Esophagus squamous epithelium (tissue), 5 donors: ENCODE measurements around the gene NRCAM. TPM values are rescaled to one million over a fixed set of nuclear protein-coding genes. Genes with fewer than 3 reads are reported as not detected.

Experiments used
- DNase-seq: peaks from one replicate; lab custom pipeline; 2025; lab: John Stamatoyannopoulos, UW
- H3K27ac ChIP-seq, 4 donors: fragments of 200-600 bp; sonication (generic); one replicate each; pipeline ENCODE4 v1.5.1; 2016 to 2019; ENCODE audit warnings: mild to moderate bottlenecking in 1 of 4
- H3K27me3 ChIP-seq, 4 donors: fragments of 200-600 bp; sonication (generic); 1 replicate in 3 of 4; 2 replicates in 1 of 4; pipeline versions ENCODE4 v1.5.1 to v1.6.0; 2017 to 2021; ENCODE audit warnings: antibody characterized with exemption in 1 of 4
- H3K36me3 ChIP-seq, 3 donors: fragments of 200-600 bp; sonication (generic); one replicate each; pipeline ENCODE4 v1.5.1; 2016 to 2019
- H3K4me1 ChIP-seq, 3 donors: fragments of 200-600 bp; sonication (generic); one replicate each; pipeline ENCODE4 v1.5.1; 2017 to 2019
- H3K4me3 ChIP-seq, 4 donors: fragments of 200-600 bp; sonication (generic); 1 replicate in 3 of 4; 2 replicates in 1 of 4; pipeline ENCODE4 v1.5.1; 2016 to 2019; ENCODE audit warnings: mild to moderate bottlenecking in 2 of 4, moderate library complexity in 1 of 4
- H3K9me3 ChIP-seq, 3 donors: fragments of 200-600 bp; sonication (generic); one replicate each; pipeline ENCODE4 v1.5.1; 2016 to 2019
- POLR2A ChIP-seq, 4 donors: fragments of 450-650 bp; IDR thresholded peaks; one replicate each; pipeline ENCODE4 v1.6.1; 2017; ENCODE audit warnings: antibody characterized with exemption in 4 of 4, mild to moderate bottlenecking in 4 of 4, moderate library complexity in 3 of 4
- WGBS, 2 donors: methylation state at CpG; one replicate each; pipeline ENCODE4 v1.1.5; 2018; 5-methylcytosine and 5-hydroxymethylcytosine counted together
- intact Hi-C: fragments of 100-400 bp; cut with DNase I; formaldehyde crosslinking; loops from one replicate; pipeline ENCODE4 v1.15.0; 2022
- total RNA-seq, 4 donors: library from RNA; depleted of rRNA; stranded (reverse); fragments of >200 nt; gene quantifications; one replicate each; pipeline ENCODE4 v1.1.0, GENCODE V29; 2016
- TF ChIP-seq, protein P1 (sequence below), 6 experiments: fragments of 450-650 bp in 4 of 6; fragments of 200-600 bp in 2 of 6; sonication (generic) in 2 of 6; IDR thresholded peaks; one replicate each; pipeline ENCODE4 v1.5.1; 2016 to 2019; ENCODE audit warnings: antibody characterized with exemption in 6 of 6, mild to moderate bottlenecking in 4 of 6, moderate library complexity in 4 of 6
- donor health status: DM: yes; HTN: yes; CAD: no.

Gene NRCAM
- total RNA-seq, 4 donors from 2014 or later = 1.5 to 9.8 (median 6.3) TPM; not detected in 1

DNA sequence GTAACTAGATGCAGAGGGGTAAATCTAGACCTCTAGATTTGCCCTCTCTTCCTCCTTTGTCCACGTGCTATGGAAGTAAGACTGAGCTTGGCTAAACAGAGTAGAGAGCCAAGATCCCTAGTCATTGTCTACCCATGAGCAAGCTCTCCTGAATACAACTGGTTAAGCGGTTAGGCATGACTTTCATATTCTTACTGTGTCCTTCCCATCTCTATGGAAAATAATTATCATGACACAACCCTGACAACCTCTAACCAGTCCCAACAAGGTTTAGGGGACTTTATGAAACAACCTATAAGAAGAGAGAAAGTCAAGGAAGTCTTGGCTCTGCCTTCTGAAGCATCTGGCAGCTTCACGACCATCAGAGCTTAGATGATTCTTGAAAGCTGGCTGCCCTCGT lies 318.2 kb downstream of the NRCAM start:
- Histone ChIP-seq H3K9me3 (no peaks in the 10 kb centered on the region), H3K4me3 (no peak overlapping the region), H3K36me3 (no peaks in the 10 kb centered on the region), H3K27me3 (no peaks in the 10 kb centered on the region), H3K4me1 (peaks cover 0 to 39% (median 5%) of the 10 kb centered on the region in 3 donors), H3K27ac (no peak overlapping the region)
- no peak for TF ChIP-seq POLR2A (IDR thresholded peaks at IDR 0.05)
- TF ChIP-seq, protein P1, sequence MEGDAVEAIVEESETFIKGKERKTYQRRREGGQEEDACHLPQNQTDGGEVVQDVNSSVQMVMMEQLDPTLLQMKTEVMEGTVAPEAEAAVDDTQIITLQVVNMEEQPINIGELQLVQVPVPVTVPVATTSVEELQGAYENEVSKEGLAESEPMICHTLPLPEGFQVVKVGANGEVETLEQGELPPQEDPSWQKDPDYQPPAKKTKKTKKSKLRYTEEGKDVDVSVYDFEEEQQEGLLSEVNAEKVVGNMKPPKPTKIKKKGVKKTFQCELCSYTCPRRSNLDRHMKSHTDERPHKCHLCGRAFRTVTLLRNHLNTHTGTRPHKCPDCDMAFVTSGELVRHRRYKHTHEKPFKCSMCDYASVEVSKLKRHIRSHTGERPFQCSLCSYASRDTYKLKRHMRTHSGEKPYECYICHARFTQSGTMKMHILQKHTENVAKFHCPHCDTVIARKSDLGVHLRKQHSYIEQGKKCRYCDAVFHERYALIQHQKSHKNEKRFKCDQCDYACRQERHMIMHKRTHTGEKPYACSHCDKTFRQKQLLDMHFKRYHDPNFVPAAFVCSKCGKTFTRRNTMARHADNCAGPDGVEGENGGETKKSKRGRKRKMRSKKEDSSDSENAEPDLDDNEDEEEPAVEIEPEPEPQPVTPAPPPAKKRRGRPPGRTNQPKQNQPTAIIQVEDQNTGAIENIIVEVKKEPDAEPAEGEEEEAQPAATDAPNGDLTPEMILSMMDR (IDR thresholded peaks at IDR 0.05) = no peak
- intact Hi-C loops = loop anchor here (10.0 kb wide), 1 partner anchor 253 kb away; no protein-coding TSS in a partner anchor
- DNase-seq = no peak
- 45 to 48% methylated on average over 4 of the region's 4 CpGs for WGBS, 2 donors

DNA sequence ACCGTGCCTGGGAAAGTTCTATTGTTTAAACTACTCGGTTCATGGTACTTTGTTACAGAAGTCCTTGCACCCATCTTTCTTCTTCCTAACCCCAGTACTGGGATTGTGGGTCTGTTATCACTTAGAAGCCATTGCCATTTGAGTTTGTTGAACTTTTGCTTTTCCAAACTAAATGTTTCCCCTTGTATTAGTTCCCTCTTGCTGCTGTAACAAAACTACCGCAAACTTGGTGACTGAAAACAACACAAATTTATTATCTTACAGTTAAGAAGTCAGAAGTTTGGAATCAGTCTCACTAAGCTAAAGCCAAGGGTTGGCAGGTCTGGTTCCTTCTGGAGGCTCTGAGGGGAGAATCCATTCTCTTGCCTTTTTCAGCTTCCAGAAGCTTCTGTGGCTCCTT lies 319.2 kb downstream of the NRCAM start:
- Histone ChIP-seq H3K4me3 (no peak overlapping the region), H3K4me1 (peaks cover 0 to 48% (median 8%) of the 10 kb centered on the region in 3 donors), H3K9me3 (no peaks in the 10 kb centered on the region), H3K36me3 (no peaks in the 10 kb centered on the region), H3K27ac (no peak overlapping the region), H3K27me3 (no peaks in the 10 kb centered on the region)
- intact Hi-C loops = loop anchor here (10.0 kb wide), 1 partner anchor 252 kb away; no protein-coding TSS in a partner anchor
- DNase-seq = no peak
- WGBS, 2 donors = 93 to 96% methylated on average over 3 of the region's 3 CpGs
- TF ChIP-seq POLR2A (IDR thresholded peaks at IDR 0.05) = no peak
- TF ChIP-seq, protein P1 (IDR thresholded peaks at IDR 0.05) = no peak

DNA sequence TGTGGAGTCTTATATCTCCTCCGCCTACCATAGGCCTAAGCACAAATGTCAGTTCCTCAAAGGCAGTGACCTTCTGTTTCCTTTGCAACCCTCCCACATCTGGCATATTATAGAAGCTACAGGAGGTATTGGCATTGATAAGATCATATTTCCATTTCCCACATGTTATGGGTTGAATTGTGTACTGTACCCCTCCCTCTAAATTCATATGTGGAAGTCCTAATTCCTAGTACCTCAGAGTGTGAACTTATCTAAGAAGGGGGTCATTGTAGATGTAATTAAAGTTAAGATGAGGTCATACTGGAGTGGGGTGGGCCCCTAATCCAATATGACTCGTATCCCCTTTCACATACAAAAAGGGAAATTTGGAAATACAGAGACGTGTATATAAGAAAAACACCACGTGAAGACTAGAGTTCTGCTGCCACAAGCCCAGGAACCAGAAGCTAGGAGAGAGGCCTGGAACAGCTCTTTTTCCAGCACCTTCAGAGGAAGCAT lies 320.0 kb downstream of the NRCAM start:
- intact Hi-C loops = loop anchor here (10.0 kb wide), 1 partner anchor 251 kb away; no protein-coding TSS in a partner anchor
- TF ChIP-seq, protein P1 (IDR thresholded peaks at IDR 0.05) = no peak
- TF ChIP-seq POLR2A (IDR thresholded peaks at IDR 0.05) = no peak
- no peak for DNase-seq
- Histone ChIP-seq H3K27ac (no peak overlapping the region), H3K27me3 (no peaks in the 10 kb centered on the region), H3K9me3 (no peaks in the 10 kb centered on the region), H3K4me1 (peaks cover 0 to 56% (median 9%) of the 10 kb centered on the region in 3 donors), H3K4me3 (no peak overlapping the region), H3K36me3 (no peaks in the 10 kb centered on the region)
- WGBS, 2 donors = 64 to 78% methylated on average over 4 of the region's 4 CpGs

DNA sequence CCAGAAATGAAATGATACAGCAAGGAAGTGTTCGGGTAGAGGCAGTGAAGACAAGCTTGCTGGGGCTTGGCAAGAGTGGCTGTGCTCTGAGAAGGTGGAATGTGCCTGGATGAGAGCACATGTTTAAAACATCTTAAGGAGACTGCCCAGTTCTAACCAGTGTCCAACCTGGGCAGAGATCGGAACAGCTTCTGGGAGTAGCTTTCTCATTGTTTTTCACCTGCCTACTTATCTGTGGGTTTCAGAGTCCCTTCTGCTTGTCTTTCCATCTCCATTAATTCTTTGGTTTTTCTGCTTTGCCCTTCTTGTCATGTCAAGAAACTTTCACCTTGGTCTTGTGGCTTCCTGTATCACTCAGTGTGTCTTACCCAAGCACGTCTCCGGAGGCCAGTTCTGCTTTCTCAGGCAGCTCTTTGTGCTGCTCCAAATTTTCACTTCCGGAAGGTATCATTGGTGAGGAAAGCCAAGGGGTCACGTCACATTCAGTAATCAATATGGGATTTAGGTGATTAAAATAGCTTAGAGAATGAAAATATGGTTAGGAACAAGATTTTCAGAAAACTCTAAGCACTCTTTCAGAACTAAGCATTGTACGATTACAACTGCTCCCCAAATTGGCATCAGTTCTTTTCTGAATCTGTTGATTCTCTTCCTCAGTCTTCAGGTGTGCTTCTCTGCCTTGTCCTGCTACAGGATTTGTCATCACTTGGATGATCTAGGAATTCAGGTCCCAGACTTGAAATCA lies 320.6 kb downstream of the NRCAM start:
- H3K27ac ChIP-seq = no peak overlapping the region
- H3K4me1 ChIP-seq = peaks cover 0 to 56% (median 10%) of the 10 kb centered on the region in 3 donors
- 64 to 79% methylated on average over 7 of the region's 7 CpGs for WGBS, 2 donors
- no peaks in the 10 kb centered on the region for H3K36me3 ChIP-seq
- H3K4me3 ChIP-seq = no peak overlapping the region
- no peaks in the 10 kb centered on the region for H3K27me3 ChIP-seq
- intact Hi-C loops = loop anchor here (10.0 kb wide), 1 partner anchor 251 kb away; no protein-coding TSS in a partner anchor
- no peaks in the 10 kb centered on the region for H3K9me3 ChIP-seq
- DNase-seq = no peak
- TF ChIP-seq, protein P1 (IDR thresholded peaks at IDR 0.05) = no peak
- no peak for TF ChIP-seq POLR2A (IDR thresholded peaks at IDR 0.05)

DNA sequence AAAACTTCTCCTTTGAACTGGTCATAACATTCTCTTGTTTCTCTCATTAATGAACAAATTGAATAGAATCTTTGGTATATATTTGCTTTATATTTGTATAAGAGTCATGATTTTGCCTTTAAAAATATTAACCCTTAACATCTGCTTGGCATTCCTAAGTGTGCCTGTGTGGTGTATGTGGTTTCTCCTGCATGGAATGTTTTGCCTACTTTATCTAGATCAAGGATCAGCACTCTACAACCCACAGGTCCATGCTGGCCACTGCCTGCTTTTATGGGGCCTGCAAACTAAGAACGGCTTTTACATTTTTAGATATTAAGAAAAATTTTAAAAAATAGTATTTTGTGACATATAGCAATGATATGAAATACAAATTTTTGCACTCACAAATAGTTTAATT lies 321.8 kb downstream of the NRCAM start:
- no peaks in the 10 kb centered on the region for H3K36me3 ChIP-seq
- H3K27ac ChIP-seq = no peak overlapping the region
- no peak for DNase-seq
- intact Hi-C loops = loop anchor here (10.0 kb wide), 1 partner anchor 250 kb away; no protein-coding TSS in a partner anchor
- WGBS, 2 donors = 86 to 100% methylated on average over 1 of the region's 1 CpG
- peaks cover 0 to 60% (median 17%) of the 10 kb centered on the region in 3 donors for H3K4me1 ChIP-seq
- H3K4me3 ChIP-seq = no peak overlapping the region
- no peak for TF ChIP-seq POLR2A (IDR thresholded peaks at IDR 0.05)
- TF ChIP-seq, protein P1 (IDR thresholded peaks at IDR 0.05) = no peak
- H3K27me3 ChIP-seq = no peaks in the 10 kb centered on the region
- H3K9me3 ChIP-seq = no peaks in the 10 kb centered on the region
